H1 (cell line): Measurements from ENCODE around the gene MYD88.

Experiments used
- ASH2L ChIP-seq: fragments of 200-600, 300-600 bp; sonication (generic); IDR thresholded peaks from one replicate; pipeline ENCODE4 v1.7.1; 2017; ENCODE audit warnings: low read length
- ATF3 ChIP-seq: IDR thresholded peaks from 2 replicates; pipeline ENCODE4 v1.6.1; 2011; ENCODE audit warnings: low read depth, mild to moderate bottlenecking, low read length; ENCODE audit not compliant: insufficient read depth
- CHD1 ChIP-seq: IDR thresholded peaks from 2 replicates; pipeline ENCODE4 v1.6.1; 2012; ENCODE audit warnings: low read depth, low read length, improper control_type of control experiment
- GABPA ChIP-seq: IDR thresholded peaks from 2 replicates; pipeline ENCODE4 v1.6.1; 2011; ENCODE audit warnings: mild to moderate bottlenecking, low read length, moderate library complexity, borderline replicate concordance; ENCODE audit not compliant: insufficient read depth
- JUND ChIP-seq: IDR thresholded peaks from 2 replicates; pipeline ENCODE4 v1.6.1; 2011; ENCODE audit warnings: mild to moderate bottlenecking, improper control_type of control experiment, low read length
- POLR2A ChIP-seq, 2 experiments: IDR thresholded peaks; 1 replicate in 1 of 2; 2 replicates in 1 of 2; pipeline ENCODE4 v1.6.1; 2011; ENCODE audit warnings: low read depth in 2 of 2, low read length in 2 of 2, mild to moderate bottlenecking in 2 of 2; ENCODE audit errors: control extremely low read depth in 1 of 2
- POLR2AphosphoS5 ChIP-seq: IDR thresholded peaks from 2 replicates; pipeline ENCODE4 v1.6.1; 2011; ENCODE audit warnings: low read depth, low read length
- RFX5 ChIP-seq: IDR thresholded peaks from 2 replicates; pipeline ENCODE4 v1.6.1; 2011; ENCODE audit warnings: low read depth, low read length, improper control_type of control experiment, borderline replicate concordance
- SP1 ChIP-seq: IDR thresholded peaks from 2 replicates; pipeline ENCODE4 v1.6.1; 2011; ENCODE audit warnings: low read depth, low read length
- TF ChIP-seq, protein P1 (sequence below), 3 experiments: IDR thresholded peaks; 1 replicate in 2 of 3; 2 replicates in 1 of 3; pipeline versions ENCODE4 v1.5.1 to v1.6.1; 2011; ENCODE audit warnings: low read length in 3 of 3, mild to moderate bottlenecking in 3 of 3, inconsistent platforms in 2 of 3, low read depth in 1 of 3, moderate library complexity in 1 of 3; ENCODE audit not compliant: insufficient read depth in 1 of 3; ENCODE audit errors: control extremely low read depth in 1 of 3

DNA sequence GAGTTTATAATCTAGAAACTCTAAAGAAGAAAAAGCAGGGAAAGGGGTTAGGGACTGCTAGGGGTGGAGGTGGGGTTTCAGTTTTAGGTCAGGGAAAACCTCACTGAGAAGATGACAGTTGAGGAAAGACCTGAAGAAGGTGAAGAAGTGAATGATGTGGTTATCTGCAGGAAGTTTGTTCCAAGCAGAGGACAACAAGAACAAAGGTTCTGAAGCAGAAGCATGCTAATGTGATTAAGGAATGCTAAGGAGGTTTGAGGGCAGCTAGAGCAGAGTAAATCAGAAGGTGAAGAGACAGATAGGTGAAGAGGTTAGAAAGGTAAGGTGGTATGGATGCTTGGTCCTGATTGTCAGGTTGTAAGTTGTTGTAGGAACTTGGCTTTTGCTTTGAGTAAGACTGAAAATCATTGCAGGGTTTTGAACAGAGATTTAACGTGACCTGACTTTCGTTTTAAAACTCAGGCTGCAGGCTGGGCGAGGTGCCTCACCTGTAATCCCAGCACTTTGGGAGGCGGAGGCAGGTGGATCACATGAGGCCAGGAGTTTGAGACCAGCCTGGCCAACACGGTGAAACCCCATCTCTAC lies 35.5 kb downstream of the MYD88 start:
- TF ChIP-seq CHD1 = no peak
- no peak for TF ChIP-seq ASH2L
- no peak for TF ChIP-seq POLR2A (IDR thresholded peaks at IDR 0.05; ENCODE audit: control extremely low read depth in 1 of 2, low read depth in 2 of 2, low read length in 2 of 2)
- TF ChIP-seq POLR2AphosphoS5 = no peak
- no peak for TF ChIP-seq GABPA
- no peak for TF ChIP-seq ATF3
- TF ChIP-seq, protein P1, sequence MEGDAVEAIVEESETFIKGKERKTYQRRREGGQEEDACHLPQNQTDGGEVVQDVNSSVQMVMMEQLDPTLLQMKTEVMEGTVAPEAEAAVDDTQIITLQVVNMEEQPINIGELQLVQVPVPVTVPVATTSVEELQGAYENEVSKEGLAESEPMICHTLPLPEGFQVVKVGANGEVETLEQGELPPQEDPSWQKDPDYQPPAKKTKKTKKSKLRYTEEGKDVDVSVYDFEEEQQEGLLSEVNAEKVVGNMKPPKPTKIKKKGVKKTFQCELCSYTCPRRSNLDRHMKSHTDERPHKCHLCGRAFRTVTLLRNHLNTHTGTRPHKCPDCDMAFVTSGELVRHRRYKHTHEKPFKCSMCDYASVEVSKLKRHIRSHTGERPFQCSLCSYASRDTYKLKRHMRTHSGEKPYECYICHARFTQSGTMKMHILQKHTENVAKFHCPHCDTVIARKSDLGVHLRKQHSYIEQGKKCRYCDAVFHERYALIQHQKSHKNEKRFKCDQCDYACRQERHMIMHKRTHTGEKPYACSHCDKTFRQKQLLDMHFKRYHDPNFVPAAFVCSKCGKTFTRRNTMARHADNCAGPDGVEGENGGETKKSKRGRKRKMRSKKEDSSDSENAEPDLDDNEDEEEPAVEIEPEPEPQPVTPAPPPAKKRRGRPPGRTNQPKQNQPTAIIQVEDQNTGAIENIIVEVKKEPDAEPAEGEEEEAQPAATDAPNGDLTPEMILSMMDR (IDR thresholded peaks at IDR 0.05; ENCODE audit: control extremely low read depth in 1 of 3, insufficient read depth in 1 of 3, low read depth in 1 of 3, low read length in 3 of 3) = no peak
- no peak for TF ChIP-seq SP1
- no peak for TF ChIP-seq JUND
- no peak for TF ChIP-seq RFX5
